ENCODE results near the gene SKAP2. TPM values are rescaled to one million over a fixed set of nuclear protein-coding genes. Genes with fewer than 3 reads are reported as not detected.

SKAP2 gene
- total RNA-seq, 1 donor from 2014 or later: 46.4 TPM

- no peak for DNase-seq (ENCODE audit: low spot score, unreplicated experiment)
- TF ChIP-seq, protein P1, sequence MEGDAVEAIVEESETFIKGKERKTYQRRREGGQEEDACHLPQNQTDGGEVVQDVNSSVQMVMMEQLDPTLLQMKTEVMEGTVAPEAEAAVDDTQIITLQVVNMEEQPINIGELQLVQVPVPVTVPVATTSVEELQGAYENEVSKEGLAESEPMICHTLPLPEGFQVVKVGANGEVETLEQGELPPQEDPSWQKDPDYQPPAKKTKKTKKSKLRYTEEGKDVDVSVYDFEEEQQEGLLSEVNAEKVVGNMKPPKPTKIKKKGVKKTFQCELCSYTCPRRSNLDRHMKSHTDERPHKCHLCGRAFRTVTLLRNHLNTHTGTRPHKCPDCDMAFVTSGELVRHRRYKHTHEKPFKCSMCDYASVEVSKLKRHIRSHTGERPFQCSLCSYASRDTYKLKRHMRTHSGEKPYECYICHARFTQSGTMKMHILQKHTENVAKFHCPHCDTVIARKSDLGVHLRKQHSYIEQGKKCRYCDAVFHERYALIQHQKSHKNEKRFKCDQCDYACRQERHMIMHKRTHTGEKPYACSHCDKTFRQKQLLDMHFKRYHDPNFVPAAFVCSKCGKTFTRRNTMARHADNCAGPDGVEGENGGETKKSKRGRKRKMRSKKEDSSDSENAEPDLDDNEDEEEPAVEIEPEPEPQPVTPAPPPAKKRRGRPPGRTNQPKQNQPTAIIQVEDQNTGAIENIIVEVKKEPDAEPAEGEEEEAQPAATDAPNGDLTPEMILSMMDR (IDR thresholded peaks at IDR 0.05; ENCODE audit: unreplicated experiment): no peak
- no peaks in the 10 kb centered on the region for H3K36me3 Mint-ChIP-seq (ENCODE audit: insufficient read depth)
- H3K9me3 Mint-ChIP-seq (ENCODE audit: low read depth): no peaks in the 10 kb centered on the region
- peaks cover 17% of the 10 kb centered on the region for H3K27me3 Mint-ChIP-seq
- H3K4me3 Mint-ChIP-seq (ENCODE audit: low read depth): no peak overlapping the region
- H3K4me1 Mint-ChIP-seq (ENCODE audit: low read depth): no peaks in the 10 kb centered on the region
- H3K27ac Mint-ChIP-seq: no peak overlapping the region
These were observed 240.0 kb downstream of the SKAP2 start for GRCh38 chr7:26624431-26624830.

DNA sequence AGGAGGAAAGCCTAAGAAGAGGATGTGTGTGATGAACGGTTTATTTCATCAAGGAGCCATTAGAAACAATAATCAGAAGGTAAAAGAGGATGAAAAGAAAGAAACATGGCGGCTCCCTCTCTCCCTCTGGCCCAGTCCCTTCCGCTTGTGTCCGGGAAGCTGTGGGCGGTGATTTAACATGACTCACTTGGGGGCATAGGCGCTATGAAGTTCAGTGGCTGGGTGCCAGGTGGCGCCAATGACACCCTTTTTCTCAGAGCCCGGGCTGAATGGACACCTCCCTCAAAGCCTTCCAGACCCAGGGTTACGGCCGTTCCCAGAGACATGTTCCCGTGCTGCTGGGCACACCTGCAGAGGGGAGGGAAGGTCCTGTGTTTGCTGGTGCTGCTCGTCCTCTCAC lies 244.0 kb downstream of the SKAP2 start:
- Mint-ChIP-seq H3K4me1 (ENCODE audit: low read depth) (peaks cover 2% of the 10 kb centered on the region), H3K4me3 (ENCODE audit: low read depth) (no peak overlapping the region), H3K9me3 (ENCODE audit: low read depth) (peaks cover 3% of the 10 kb centered on the region), H3K27ac (no peak overlapping the region), H3K27me3 (peaks cover 22% of the 10 kb centered on the region), H3K36me3 (ENCODE audit: insufficient read depth) (no peaks in the 10 kb centered on the region)
- TF ChIP-seq, protein P1 (IDR thresholded peaks at IDR 0.05; ENCODE audit: unreplicated experiment): peak; percentile 25
- no peak for DNase-seq (ENCODE audit: low spot score, unreplicated experiment)

- no peak for DNase-seq (ENCODE audit: low spot score, unreplicated experiment)
- Mint-ChIP-seq H3K27ac (no peak overlapping the region), H3K4me1 (ENCODE audit: low read depth) (peaks cover 2% of the 10 kb centered on the region), H3K36me3 (ENCODE audit: insufficient read depth) (no peaks in the 10 kb centered on the region), H3K4me3 (ENCODE audit: low read depth) (no peak overlapping the region), H3K9me3 (ENCODE audit: low read depth) (peaks cover 3% of the 10 kb centered on the region), H3K27me3 (peaks cover 18% of the 10 kb centered on the region)
- TF ChIP-seq, protein P1 (IDR thresholded peaks at IDR 0.05; ENCODE audit: unreplicated experiment): no peak
These were observed 244.9 kb downstream of the SKAP2 start for GRCh38 chr7:26619348-26619984.

GRCh38 chr7:26618898-26619297 lies 245.5 kb downstream of the SKAP2 start:
- TF ChIP-seq, protein P1 (IDR thresholded peaks at IDR 0.05; ENCODE audit: unreplicated experiment): no peak
- DNase-seq (ENCODE audit: low spot score, unreplicated experiment): no peak
- peaks cover 2% of the 10 kb centered on the region for H3K4me1 Mint-ChIP-seq (ENCODE audit: low read depth)
- no peak overlapping the region for H3K27ac Mint-ChIP-seq
- peaks cover 19% of the 10 kb centered on the region for H3K27me3 Mint-ChIP-seq
- no peak overlapping the region for H3K4me3 Mint-ChIP-seq (ENCODE audit: low read depth)
- H3K9me3 Mint-ChIP-seq (ENCODE audit: low read depth): peaks cover 3% of the 10 kb centered on the region
- no peaks in the 10 kb centered on the region for H3K36me3 Mint-ChIP-seq (ENCODE audit: insufficient read depth)

DNA sequence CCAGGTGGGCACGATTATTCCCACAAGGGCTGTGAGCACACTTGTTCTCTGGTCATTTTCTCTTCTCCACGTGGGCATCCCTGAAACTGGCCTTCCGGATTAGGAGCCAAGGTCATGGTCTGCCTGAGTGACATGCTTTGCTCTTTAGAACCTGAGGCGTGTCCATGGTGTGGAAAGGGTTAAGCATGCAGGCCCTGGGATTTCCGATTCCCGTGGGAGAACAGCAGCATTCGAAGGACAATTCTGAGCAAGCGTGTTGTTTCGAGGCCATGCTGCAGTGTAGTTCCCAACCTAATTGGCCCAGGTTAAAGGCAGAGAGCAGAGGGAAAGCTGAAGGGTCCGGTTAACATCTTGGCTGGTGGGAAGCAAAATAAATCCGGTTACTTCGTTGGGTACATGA lies 245.9 kb downstream of the SKAP2 start:
- no peak for DNase-seq (ENCODE audit: low spot score, unreplicated experiment)
- H3K36me3 Mint-ChIP-seq (ENCODE audit: insufficient read depth): no peaks in the 10 kb centered on the region
- H3K4me1 Mint-ChIP-seq (ENCODE audit: low read depth): peaks cover 2% of the 10 kb centered on the region
- no peak overlapping the region for H3K27ac Mint-ChIP-seq
- TF ChIP-seq, protein P1 (IDR thresholded peaks at IDR 0.05; ENCODE audit: unreplicated experiment): no peak
- H3K9me3 Mint-ChIP-seq (ENCODE audit: low read depth): peaks cover 3% of the 10 kb centered on the region
- H3K4me3 Mint-ChIP-seq (ENCODE audit: low read depth): no peak overlapping the region
- peaks cover 19% of the 10 kb centered on the region for H3K27me3 Mint-ChIP-seq

Other genes starting within 250 kb of the SKAP2 start
- gene HOXA1, start 231.4 kb upstream of the SKAP2 start, total RNA-seq: 27.4 and 31.2 TPM in 2 replicates
- gene HOXA2, start 238.1 kb upstream of the SKAP2 start, total RNA-seq: 17.9 and 18.6 TPM in 2 replicates